HG03039 (cell line): ENCODE data around the gene FOXG1.

ENCODE experiments used
- ATAC-seq: cut with Tn5 transposase; IDR thresholded peaks from one replicate; pipeline ENCODE4 v1.9.1; 2021; ENCODE audit warnings: mild to moderate bottlenecking, moderate library complexity; ENCODE audit not compliant: unreplicated experiment

FOXG1 gene

GRCh38 chr14:28766469-28766955, at the start of gene FOXG1:
TSS of gene FOXG1 (plus strand) at chr14:28766787. CDS start at chr14:28767280, 493 bp downstream.
- no peak for ATAC-seq

- no peak for ATAC-seq
Observed at GRCh38 chr14:28719130-28719529, 47.5 kb upstream of the FOXG1 start.

GRCh38 chr14:28731358-28731757, 35.2 kb upstream of the FOXG1 start:
- ATAC-seq: no peak

- ATAC-seq: no peak
Observed at GRCh38 chr14:28742171-28742846, 24.3 kb upstream of the FOXG1 start.

DNA sequence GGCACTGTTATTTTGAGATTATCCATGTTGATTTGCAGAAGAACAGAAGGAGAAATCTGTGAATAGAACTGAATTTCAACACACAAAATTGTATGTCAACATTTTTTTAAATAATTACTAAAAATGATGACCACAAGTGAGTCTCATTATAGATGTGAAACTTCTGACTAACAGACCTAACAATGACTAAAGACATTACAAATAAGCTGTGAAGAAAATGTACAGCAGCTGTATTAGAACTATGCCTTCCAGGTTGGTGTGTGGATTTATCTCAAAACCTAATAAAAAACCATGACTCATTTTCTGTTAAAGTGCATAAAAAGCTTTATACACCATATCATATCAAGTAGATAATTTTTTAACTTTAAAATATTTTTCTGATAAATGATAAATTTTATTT, 22.5 kb upstream of the FOXG1 start:
- no peak for ATAC-seq

- ATAC-seq: no peak
Observed at GRCh38 chr14:28745176-28745575, 21.4 kb upstream of the FOXG1 start.

GRCh38 chr14:28746247-28746646, 20.3 kb upstream of the FOXG1 start:
- no peak for ATAC-seq

DNA sequence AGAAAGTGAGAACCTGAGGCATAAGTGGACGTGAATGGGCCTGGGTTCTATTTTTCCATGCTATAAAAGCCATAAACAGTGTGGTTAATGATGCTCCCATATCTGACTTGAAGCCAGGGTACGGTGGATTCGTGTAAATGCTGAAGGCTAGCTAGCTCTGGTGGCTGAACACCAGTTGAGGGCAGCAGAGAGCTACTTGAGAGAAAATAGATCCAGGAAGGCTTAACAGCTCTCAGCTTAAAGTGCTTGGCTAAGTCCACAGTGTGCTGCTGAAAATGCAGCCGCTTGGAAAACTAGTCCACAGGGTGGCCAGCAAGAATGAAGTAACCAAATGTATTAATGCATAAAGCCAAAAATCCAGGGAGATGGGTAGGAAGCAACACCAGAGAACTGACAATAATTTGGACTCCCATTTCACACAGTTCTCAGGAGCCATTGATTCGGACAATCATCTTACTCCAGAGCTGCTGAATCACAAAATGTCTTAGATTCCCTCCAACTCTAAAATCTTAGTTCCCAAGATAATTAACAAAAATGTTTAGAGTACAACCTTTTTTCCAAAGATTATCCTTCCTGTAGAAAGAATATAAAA, 15.0 kb upstream of the FOXG1 start:
- ATAC-seq: peak; percentile 68

- ATAC-seq: no peak
Observed at GRCh38 chr14:28754209-28754985, 12.2 kb upstream of the FOXG1 start.

- no peak for ATAC-seq
Observed at GRCh38 chr14:28755198-28755815, 11.3 kb upstream of the FOXG1 start.

DNA sequence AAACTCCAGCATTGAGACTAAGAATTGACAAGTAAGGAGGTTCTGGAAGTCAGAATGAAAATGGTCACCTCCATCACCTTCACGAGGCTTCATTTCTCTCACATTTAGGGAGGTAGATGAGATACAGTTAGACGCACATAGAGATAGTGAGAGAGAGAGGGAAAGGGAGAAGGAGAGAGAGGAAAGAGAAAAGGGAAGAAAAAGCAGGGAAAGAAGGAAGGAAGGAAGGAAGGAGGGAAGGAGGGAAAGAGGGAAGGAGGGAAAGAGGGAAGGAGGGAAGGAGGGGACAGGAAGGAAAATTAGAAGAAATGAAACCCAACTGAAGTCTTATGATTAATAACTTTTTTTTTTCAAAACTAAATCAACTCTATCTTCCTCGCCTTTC, 10.7 kb upstream of the FOXG1 start:
- no peak for ATAC-seq

GRCh38 chr14:28756269-28756883, 10.2 kb upstream of the FOXG1 start:
- no peak for ATAC-seq

DNA sequence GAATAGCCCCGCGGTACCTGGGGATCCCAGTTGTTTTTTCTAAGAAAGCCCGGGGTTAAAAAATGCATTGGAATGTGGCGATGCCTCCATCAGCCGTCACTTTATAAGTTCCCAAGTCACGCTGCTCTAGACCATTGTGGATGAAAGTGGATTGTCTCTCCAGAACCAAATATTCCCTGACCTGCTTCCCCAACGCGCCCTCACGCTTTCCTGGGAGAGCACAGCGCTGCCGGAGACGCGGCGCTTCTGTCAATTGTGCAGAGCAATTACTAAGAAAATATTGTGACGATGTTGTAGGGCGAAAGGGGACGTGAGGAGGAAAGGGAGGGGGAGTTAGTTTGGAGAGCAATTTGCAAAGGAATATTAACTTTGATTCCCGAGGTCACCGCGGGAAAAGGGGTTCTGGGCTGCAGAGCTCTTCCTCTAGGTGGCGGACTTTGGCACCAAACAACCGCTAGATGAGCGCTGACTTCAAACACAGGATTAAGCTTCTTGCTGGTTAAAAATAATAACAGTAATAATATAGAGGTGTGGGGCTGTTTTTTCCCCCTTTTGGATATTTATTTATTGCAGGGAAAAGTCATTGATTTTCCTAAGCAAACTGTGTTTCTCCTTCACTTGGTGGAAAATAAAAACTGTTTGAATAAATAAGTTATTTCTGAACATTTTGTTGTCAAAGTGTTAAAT, 9.6 kb upstream of the FOXG1 start:
- no peak for ATAC-seq

GRCh38 chr14:28757786-28758185, 8.8 kb upstream of the FOXG1 start:
- no peak for ATAC-seq

DNA sequence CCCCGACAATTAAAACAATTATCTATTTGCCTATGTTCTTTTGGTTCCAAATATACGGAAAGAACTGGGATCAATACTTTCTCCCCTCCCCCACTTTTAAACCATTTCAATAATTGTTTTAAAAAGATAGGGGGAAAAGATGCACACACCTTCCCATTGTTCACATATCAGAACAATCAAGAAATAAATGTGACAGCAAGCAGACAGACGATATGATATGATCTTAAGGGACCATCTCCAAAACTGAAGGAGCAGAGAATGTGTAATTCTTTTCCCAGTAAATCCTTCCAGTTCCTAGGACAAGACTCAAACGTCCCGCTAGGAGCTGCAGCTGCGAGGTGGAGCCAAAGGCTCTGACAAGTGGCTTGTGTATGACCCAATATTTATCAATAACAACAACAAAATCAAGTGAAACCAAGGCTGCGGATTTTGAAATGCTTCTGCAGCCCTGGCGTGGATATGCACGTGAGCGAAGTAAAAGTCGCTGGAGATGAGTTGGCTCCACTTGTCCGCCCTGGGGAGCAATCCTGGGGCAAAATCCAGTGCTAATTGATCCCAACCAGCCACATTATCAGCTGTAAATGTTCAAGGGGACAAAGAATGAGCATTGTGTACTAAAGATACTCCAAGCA, 8.2 kb upstream of the FOXG1 start:
- no peak for ATAC-seq

DNA sequence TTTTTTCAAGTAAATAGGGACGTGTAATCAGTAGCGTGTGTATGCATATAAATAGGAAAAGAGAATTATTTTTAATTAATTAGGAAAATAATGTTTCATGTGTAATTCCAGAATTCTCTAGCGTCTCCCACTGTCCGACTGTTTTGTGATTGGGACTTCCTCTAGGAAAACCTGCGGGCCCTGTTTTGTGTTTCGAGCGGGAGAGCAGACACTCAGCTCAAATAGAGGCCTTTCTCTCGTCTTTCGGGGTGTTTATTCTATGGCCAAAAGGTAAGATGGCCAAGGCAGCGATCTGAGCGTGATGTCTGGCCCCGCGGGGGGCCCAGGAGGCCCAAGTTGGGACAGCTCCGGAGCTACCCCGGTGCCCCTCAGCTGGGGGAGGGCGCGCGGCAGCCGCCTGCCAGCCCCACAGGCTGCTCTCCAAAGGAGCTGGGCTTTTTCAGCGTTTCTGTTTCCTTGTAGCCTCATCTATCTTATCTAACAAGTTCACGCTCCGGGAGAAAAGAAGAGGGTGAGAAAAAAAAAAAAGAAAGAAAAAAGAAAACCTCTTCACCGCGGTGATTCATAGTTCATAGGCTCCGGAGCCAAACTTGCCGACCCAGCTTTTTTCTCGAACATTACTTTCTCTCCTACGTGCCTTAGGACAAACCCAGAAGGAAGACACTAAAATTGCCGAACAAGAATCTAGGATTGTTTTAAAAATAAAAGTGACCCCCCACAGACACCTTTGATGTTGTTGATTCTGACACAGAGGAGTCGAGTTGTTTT, 7.5 kb upstream of the FOXG1 start:
- no peak for ATAC-seq

GRCh38 chr14:28759653-28760313, 6.8 kb upstream of the FOXG1 start:
- no peak for ATAC-seq

GRCh38 chr14:28760431-28760996, 6.1 kb upstream of the FOXG1 start:
- ATAC-seq: no peak
